ELR (cell line): Measurements from ENCODE around the gene MINK1.

Experiments used
- DNase-seq: peaks from one replicate; pipeline ENCODE4 v3.0.0-alpha.2; 2015; ENCODE audit warnings: low read depth

MINK1 gene

GRCh38 chr17:4933646-4934045 lies 100.5 kb downstream of the MINK1 start:
- DNase-seq, result no peak

GRCh38 chr17:4934173-4934979 lies 101.2 kb downstream of the MINK1 start:
- peak; percentile 74 for DNase-seq

- no peak for DNase-seq
These were observed 102.5 kb downstream of the MINK1 start for GRCh38 chr17:4935650-4936049.

- DNase-seq, result no peak
These were observed 103.3 kb downstream of the MINK1 start for GRCh38 chr17:4936436-4936835.

GRCh38 chr17:4937553-4937952 lies 104.4 kb downstream of the MINK1 start:
- no peak for DNase-seq

GRCh38 chr17:4938069-4938491 lies 104.9 kb downstream of the MINK1 start:
- no peak for DNase-seq

- peak; percentile 44 for DNase-seq
These were observed 105.8 kb downstream of the MINK1 start for GRCh38 chr17:4938688-4939545.

GRCh38 chr17:4939546-4939795 lies 106.3 kb downstream of the MINK1 start:
- no peak for DNase-seq

GRCh38 chr17:4939796-4940554 lies 106.8 kb downstream of the MINK1 start, which contains the start of the genes RNF167 and SLC25A11:
RNF167 (plus strand) TSS chr17:4940268; CDS start chr17:4940910, 642 bp downstream.
SLC25A11 (minus strand) TSS chr17:4940046; CDS start chr17:4939910, 136 bp downstream.
- peak; percentile 100 for DNase-seq

- DNase-seq, result peak; percentile 51
These were observed 107.6 kb downstream of the MINK1 start for GRCh38 chr17:4940555-4941318.

- DNase-seq, result no peak
These were observed 108.1 kb downstream of the MINK1 start for GRCh38 chr17:4941319-4941610.

- no peak for DNase-seq
These were observed 109.8 kb downstream of the MINK1 start for GRCh38 chr17:4942760-4943508.

- no peak for DNase-seq
These were observed 111.0 kb downstream of the MINK1 start for GRCh38 chr17:4944163-4944553.

GRCh38 chr17:4944554-4945175 lies 111.5 kb downstream of the MINK1 start:
- no peak for DNase-seq

GRCh38 chr17:4945176-4945943 lies 112.2 kb downstream of the MINK1 start:
- DNase-seq, result peak; percentile 98

- DNase-seq, result peak; percentile 44
These were observed 112.8 kb downstream of the MINK1 start for GRCh38 chr17:4945944-4946280.

- no peak for DNase-seq
These were observed 113.3 kb downstream of the MINK1 start for GRCh38 chr17:4946312-4946976.

- peak; percentile 29 for DNase-seq
These were observed 113.9 kb downstream of the MINK1 start for GRCh38 chr17:4947010-4947410.
